ENCODE data around the gene NTN5. TPM values are rescaled to one million over a fixed set of nuclear protein-coding genes. Genes with fewer than 3 reads are reported as not detected.
A peak's percentile ranks its signal among the peaks of the same experiment; 100 is the strongest.

NTN5 gene
- total and polyA plus RNA-seq, 2 experiments from 2014 or later: 0.52 to 0.94 TPM

DNA sequence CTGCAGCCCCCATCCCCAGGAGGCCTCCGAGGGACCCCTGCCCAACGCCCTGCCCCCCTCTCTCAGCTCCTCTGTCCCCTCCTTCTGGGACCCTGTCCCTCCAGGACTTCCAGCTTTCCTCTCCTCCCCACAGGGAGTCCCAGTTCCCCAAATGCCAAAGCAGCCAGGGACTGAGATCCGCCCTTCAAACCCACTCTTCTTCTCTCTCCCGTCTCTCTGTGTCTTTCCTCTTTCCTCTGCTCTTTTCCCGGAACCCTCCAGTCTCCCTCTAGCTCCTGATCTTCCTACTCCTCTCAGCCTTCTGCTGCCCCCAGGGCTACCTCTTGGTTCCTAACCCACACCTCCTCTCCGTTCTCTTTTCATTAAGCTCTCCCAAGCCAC, 27.2 kb downstream of the NTN5 start:
- peak overlapping the region; percentile 75 for H3K4me3 ChIP-seq
- peak; percentile 12 for ATAC-seq
- peaks cover 5% of the 10 kb centered on the region; the same call in 1 of the 2 replicates for H3K4me1 ChIP-seq (ENCODE audit: insufficient read depth)
- peak; percentile 68 for DNase-seq (ENCODE audit: low spot score)
- H3K4me2 ChIP-seq: peak overlapping the region; percentile 99
- no peaks in the 10 kb centered on the region for H4K20me1 ChIP-seq (replicated peaks; ENCODE audit: insufficient read depth)
- H3K27me3 Mint-ChIP-seq (ENCODE audit: insufficient read depth, low read depth, poor library complexity): peaks cover 16% of the 10 kb centered on the region
- no peaks in the 10 kb centered on the region for H3K36me3 ChIP-seq (ENCODE audit: insufficient read depth)
- 0 out of 2 replicates have a peak, but pooled peaks cover 13% of the 10 kb centered on the region for H3F3A ChIP-seq (replicated peaks; ENCODE audit: low read depth)
- no peaks in the 10 kb centered on the region for H3K9me3 Mint-ChIP-seq
- H3K27ac ChIP-seq (ENCODE audit: low read depth): peak overlapping the region; percentile 91
- no peaks in the 10 kb centered on the region for H3K9me2 ChIP-seq (ENCODE audit: insufficient read depth)
- peaks cover 10% of the 10 kb centered on the region for H3K4me1 Mint-ChIP-seq
- H3K27me3 ChIP-seq (ENCODE audit: insufficient read depth): 0 out of 2 replicates have a peak, but pooled peaks cover 7% of the 10 kb centered on the region
- H3K79me2 ChIP-seq (replicated peaks; ENCODE audit: insufficient read depth): no peaks in the 10 kb centered on the region
- peaks cover 19% of the 10 kb centered on the region for H3K36me3 Mint-ChIP-seq (ENCODE audit: low read depth)
- H3K4me3 Mint-ChIP-seq: peak overlapping the region; percentile 91
- peak overlapping the region; percentile 90 for H3K27ac Mint-ChIP-seq
- TF ChIP-seq JUNB (IDR thresholded peaks at IDR 0.05; ENCODE audit: unreplicated experiment) (no peak), ZNF331 (CRISPR knock-in tag; IDR thresholded peaks at IDR 0.05; ENCODE audit: low read depth) (no peak), POLR2AphosphoS5 (IDR thresholded peaks at IDR 0.05; ENCODE audit: low read depth) (no peak), REST (IDR thresholded peaks at IDR 0.05; ENCODE audit: unreplicated experiment) (no peak), ETS1 (IDR thresholded peaks at IDR 0.05) (no peak), CREB1 (CRISPR knock-in tag; IDR thresholded peaks at IDR 0.05; ENCODE audit: low read depth) (no peak), STAT1 (IDR thresholded peaks at IDR 0.05; ENCODE audit: unreplicated experiment) (no peak), EZH2phosphoT487 (IDR thresholded peaks at IDR 0.05; ENCODE audit: unreplicated experiment) (no peak), ZNF462 (CRISPR knock-in tag; IDR thresholded peaks at IDR 0.05) (no peak), EZH2 (IDR thresholded peaks at IDR 0.05; ENCODE audit: low read depth, unreplicated experiment) (no peak), ZNF114 (CRISPR knock-in tag; IDR thresholded peaks at IDR 0.05) (no peak), NANOG (IDR thresholded peaks at IDR 0.05; ENCODE audit: borderline replicate concordance) (no peak)
- TF ChIP-seq, protein P1, sequence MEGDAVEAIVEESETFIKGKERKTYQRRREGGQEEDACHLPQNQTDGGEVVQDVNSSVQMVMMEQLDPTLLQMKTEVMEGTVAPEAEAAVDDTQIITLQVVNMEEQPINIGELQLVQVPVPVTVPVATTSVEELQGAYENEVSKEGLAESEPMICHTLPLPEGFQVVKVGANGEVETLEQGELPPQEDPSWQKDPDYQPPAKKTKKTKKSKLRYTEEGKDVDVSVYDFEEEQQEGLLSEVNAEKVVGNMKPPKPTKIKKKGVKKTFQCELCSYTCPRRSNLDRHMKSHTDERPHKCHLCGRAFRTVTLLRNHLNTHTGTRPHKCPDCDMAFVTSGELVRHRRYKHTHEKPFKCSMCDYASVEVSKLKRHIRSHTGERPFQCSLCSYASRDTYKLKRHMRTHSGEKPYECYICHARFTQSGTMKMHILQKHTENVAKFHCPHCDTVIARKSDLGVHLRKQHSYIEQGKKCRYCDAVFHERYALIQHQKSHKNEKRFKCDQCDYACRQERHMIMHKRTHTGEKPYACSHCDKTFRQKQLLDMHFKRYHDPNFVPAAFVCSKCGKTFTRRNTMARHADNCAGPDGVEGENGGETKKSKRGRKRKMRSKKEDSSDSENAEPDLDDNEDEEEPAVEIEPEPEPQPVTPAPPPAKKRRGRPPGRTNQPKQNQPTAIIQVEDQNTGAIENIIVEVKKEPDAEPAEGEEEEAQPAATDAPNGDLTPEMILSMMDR (conservative IDR thresholded peaks at IDR 0.05; ENCODE audit: low read depth in 2 of 2): no peak
- peak overlapping the region; percentile 92 for H2AFZ ChIP-seq
